Measurements from ENCODE around the gene WDTC1. TPM values are rescaled to one million over a fixed set of nuclear protein-coding genes. Genes with fewer than 3 reads are reported as not detected.
A peak's percentile ranks its signal among the peaks of the same experiment; 100 is the strongest.

WDTC1 gene
- total RNA-seq, 1 donor from 2014 or later, result 24.7 TPM

- DNase-seq (ENCODE audit: low read depth), result no peak
- TF ChIP-seq CTCF (conservative IDR thresholded peaks at IDR 0.05; ENCODE audit: low read depth, low read length), result no peak
- H3K4me3 ChIP-seq (ENCODE audit: low read depth, low read length), result no peak overlapping the region
Observed at GRCh38 chr1:27297903-27298302, 63.5 kb downstream of the WDTC1 start.

GRCh38 chr1:27298632-27299384 is 64.4 kb downstream of the WDTC1 start:
- TF ChIP-seq CTCF (conservative IDR thresholded peaks at IDR 0.05; ENCODE audit: low read depth, low read length), result no peak
- no peak overlapping the region for H3K4me3 ChIP-seq (ENCODE audit: low read depth, low read length)
- no peak for DNase-seq (ENCODE audit: low read depth)

GRCh38 chr1:27299385-27300271 is 65.2 kb downstream of the WDTC1 start:
- TF ChIP-seq CTCF (conservative IDR thresholded peaks at IDR 0.05; ENCODE audit: low read depth, low read length), result no peak
- no peak for DNase-seq (ENCODE audit: low read depth)
- H3K4me3 ChIP-seq (ENCODE audit: low read depth, low read length), result no peak overlapping the region

GRCh38 chr1:27300341-27301051 is 66.1 kb downstream of the WDTC1 start:
- no peak overlapping the region for H3K4me3 ChIP-seq (ENCODE audit: low read depth, low read length)
- peak; percentile 89 for TF ChIP-seq CTCF (conservative IDR thresholded peaks at IDR 0.05; ENCODE audit: low read depth, low read length)
- no peak for DNase-seq (ENCODE audit: low read depth)

- no peak for TF ChIP-seq CTCF (conservative IDR thresholded peaks at IDR 0.05; ENCODE audit: low read depth, low read length)
- DNase-seq (ENCODE audit: low read depth), result no peak
Observed at GRCh38 chr1:27301052-27301422, 66.6 kb downstream of the WDTC1 start.

GRCh38 chr1:27301582-27302199 is 67.3 kb downstream of the WDTC1 start:
- TF ChIP-seq CTCF (conservative IDR thresholded peaks at IDR 0.05; ENCODE audit: low read depth, low read length), result no peak
- no peak overlapping the region for H3K4me3 ChIP-seq (ENCODE audit: low read depth, low read length)
- no peak for DNase-seq (ENCODE audit: low read depth)

More at GRCh38 chr1:27301052-27301422, 66.6 kb downstream of the WDTC1 start:
- H3K4me3 ChIP-seq (ENCODE audit: low read depth, low read length), result no peak overlapping the region
